GM18868 (cell line): ENCODE results near the gene ZNF385C.

Experiments
- ATAC-seq: cut with Tn5 transposase; IDR thresholded peaks from one replicate; pipeline ENCODE4 v1.9.1; 2021; ENCODE audit warnings: mild to moderate bottlenecking, moderate library complexity; ENCODE audit not compliant: unreplicated experiment

ZNF385C gene

GRCh38 chr17:42081516-42082129, 16.6 kb downstream of the ZNF385C start:
- no peak for ATAC-seq

- no peak for ATAC-seq
Measured at GRCh38 chr17:42079541-42079940, 18.7 kb downstream of the ZNF385C start.

- no peak for ATAC-seq
Measured at GRCh38 chr17:42078396-42079043, 19.8 kb downstream of the ZNF385C start.

GRCh38 chr17:42077755-42078154, 20.5 kb downstream of the ZNF385C start:
- no peak for ATAC-seq

- no peak for ATAC-seq
Measured at GRCh38 chr17:42076797-42077559, 21.3 kb downstream of the ZNF385C start.

- ATAC-seq, result no peak
Measured at GRCh38 chr17:42075789-42076188, 22.5 kb downstream of the ZNF385C start.

- no peak for ATAC-seq
Measured at GRCh38 chr17:42072323-42073187, 25.7 kb downstream of the ZNF385C start.

- no peak for ATAC-seq
Measured at GRCh38 chr17:42071810-42072209, 26.5 kb downstream of the ZNF385C start.

- no peak for ATAC-seq
Measured at GRCh38 chr17:42068979-42069378, 29.3 kb downstream of the ZNF385C start.

- no peak for ATAC-seq
Measured at GRCh38 chr17:42067371-42068091, 30.7 kb downstream of the ZNF385C start.

- ATAC-seq, result no peak
Measured at GRCh38 chr17:42065201-42065600, 33.1 kb downstream of the ZNF385C start.

GRCh38 chr17:42062681-42063080, 35.6 kb downstream of the ZNF385C start:
- ATAC-seq, result no peak

GRCh38 chr17:42061646-42062487, 36.4 kb downstream of the ZNF385C start:
- ATAC-seq, result no peak

- no peak for ATAC-seq
Measured at GRCh38 chr17:42060231-42060630, 38.0 kb downstream of the ZNF385C start.

- ATAC-seq, result no peak
Measured at GRCh38 chr17:42059815-42060214, 38.5 kb downstream of the ZNF385C start.

- no peak for ATAC-seq
Measured at GRCh38 chr17:42058063-42058462, 40.2 kb downstream of the ZNF385C start.

- no peak for ATAC-seq
Measured at GRCh38 chr17:42056635-42057034, 41.6 kb downstream of the ZNF385C start.

GRCh38 chr17:42055496-42055895, 42.8 kb downstream of the ZNF385C start:
- ATAC-seq, result no peak

- no peak for ATAC-seq
Measured at GRCh38 chr17:42055027-42055426, 43.2 kb downstream of the ZNF385C start.
